GDM1 (cell line): ENCODE data around the gene RAB4B.
"Not testable (repeated sequence)": the region's sequence is repeated elsewhere in the genome, so short reads cannot be mapped to it uniquely, and the experiment has no call there.

Experiments used
- DNase-seq: peaks from one replicate; lab custom pipeline; 2025; lab: John Stamatoyannopoulos, UW

Gene RAB4B

GRCh38 chr19:40780582-40780981 is 2.5 kb downstream of the RAB4B start:
- no peak for DNase-seq

GRCh38 chr19:40781140-40781539 is 3.1 kb downstream of the RAB4B start:
- no peak for DNase-seq

GRCh38 chr19:40783711-40784110 is 5.7 kb downstream of the RAB4B start:
- no peak for DNase-seq

GRCh38 chr19:40784146-40784545 is 6.1 kb downstream of the RAB4B start:
- not testable (repeated sequence) for DNase-seq

- no peak for DNase-seq
These were observed 7.5 kb downstream of the RAB4B start for GRCh38 chr19:40785526-40785925.

GRCh38 chr19:40786060-40787037 is 8.3 kb downstream of the RAB4B start:
- DNase-seq = no peak

- no peak for DNase-seq
These were observed 13.3 kb downstream of the RAB4B start for GRCh38 chr19:40791349-40791748.

GRCh38 chr19:40791996-40792395 is 13.9 kb downstream of the RAB4B start:
- DNase-seq = no peak

- no peak for DNase-seq
These were observed 19.3 kb downstream of the RAB4B start for GRCh38 chr19:40797166-40797962.

- DNase-seq = peak; percentile 46
These were observed 20.1 kb downstream of the RAB4B start for GRCh38 chr19:40797963-40798682.

GRCh38 chr19:40798683-40799557 is 20.9 kb downstream of the RAB4B start, which contains the start of gene EGLN2:
Gene EGLN2, plus strand, starts transcription at chr19:40799191. Its CDS starts 1,382 bp downstream, at chr19:40800573.
- peak; percentile 99 for DNase-seq

- no peak for DNase-seq
These were observed 21.7 kb downstream of the RAB4B start for GRCh38 chr19:40799558-40800338.

GRCh38 chr19:40800339-40800996 is 22.4 kb downstream of the RAB4B start:
- DNase-seq = no peak

- no peak for DNase-seq
These were observed 22.9 kb downstream of the RAB4B start for GRCh38 chr19:40800997-40801377.

GRCh38 chr19:40801426-40802299 is 23.6 kb downstream of the RAB4B start:
- no peak for DNase-seq

GRCh38 chr19:40802300-40803169 is 24.5 kb downstream of the RAB4B start:
- DNase-seq = no peak

- DNase-seq = no peak
These were observed 25.3 kb downstream of the RAB4B start for GRCh38 chr19:40803170-40803856.
